ENCODE results near the gene ESR2. TPM values are rescaled to one million over a fixed set of nuclear protein-coding genes. Genes with fewer than 3 reads are reported as not detected.
"Not testable (repeated sequence)": the region's sequence is repeated elsewhere in the genome, so short reads cannot be mapped to it uniquely, and the experiment has no call there.

ESR2 gene
- total and polyA plus RNA-seq, 4 donors, result 0.11 to 3.4 (median 0.37) TPM

DNA sequence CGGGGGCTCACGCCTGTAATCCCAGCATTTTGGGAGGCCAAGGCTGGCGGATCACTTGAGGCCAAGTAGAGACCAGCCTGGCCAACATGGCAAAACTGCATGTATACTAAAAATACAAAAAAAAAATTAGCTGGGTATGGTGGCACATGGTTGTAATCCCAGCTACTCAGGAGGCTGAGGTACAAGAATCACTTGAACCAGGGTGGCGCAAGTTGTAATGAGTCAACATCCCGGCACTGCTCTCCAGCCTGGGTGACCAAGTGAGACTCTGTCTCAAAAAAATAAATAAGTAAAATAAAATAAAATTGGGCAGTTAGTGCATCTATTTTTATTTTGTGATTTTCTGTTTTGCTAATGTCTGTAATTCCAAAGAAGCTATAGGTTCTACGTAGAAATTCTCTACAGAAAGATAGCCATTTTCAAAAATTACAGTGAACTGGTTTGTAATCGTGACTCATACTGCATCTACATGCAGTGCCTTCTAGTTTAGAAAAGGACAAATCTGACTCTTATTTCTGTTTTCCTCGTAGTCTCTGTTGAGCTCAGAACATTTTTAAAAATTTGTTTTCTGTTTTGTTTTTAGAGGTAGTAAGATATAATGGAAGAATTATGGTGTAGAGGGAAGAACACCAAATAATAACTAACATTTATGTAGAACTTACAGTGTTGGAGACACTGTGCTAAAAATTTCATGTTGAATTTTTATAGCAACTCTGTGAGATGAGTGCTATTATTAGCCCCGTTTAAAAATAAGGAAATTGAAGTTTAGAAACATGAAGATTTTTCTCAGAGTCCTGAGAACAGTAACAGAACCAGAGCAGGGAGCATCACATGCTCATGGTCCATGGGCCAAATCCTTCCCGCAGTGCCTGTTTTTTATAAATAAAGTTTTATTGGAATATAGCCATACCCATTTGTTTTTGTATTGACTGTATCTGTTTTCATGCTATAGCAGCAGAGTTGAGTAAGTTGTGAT lies 240.2 kb downstream of the ESR2 start:
- TF ChIP-seq, protein P1, sequence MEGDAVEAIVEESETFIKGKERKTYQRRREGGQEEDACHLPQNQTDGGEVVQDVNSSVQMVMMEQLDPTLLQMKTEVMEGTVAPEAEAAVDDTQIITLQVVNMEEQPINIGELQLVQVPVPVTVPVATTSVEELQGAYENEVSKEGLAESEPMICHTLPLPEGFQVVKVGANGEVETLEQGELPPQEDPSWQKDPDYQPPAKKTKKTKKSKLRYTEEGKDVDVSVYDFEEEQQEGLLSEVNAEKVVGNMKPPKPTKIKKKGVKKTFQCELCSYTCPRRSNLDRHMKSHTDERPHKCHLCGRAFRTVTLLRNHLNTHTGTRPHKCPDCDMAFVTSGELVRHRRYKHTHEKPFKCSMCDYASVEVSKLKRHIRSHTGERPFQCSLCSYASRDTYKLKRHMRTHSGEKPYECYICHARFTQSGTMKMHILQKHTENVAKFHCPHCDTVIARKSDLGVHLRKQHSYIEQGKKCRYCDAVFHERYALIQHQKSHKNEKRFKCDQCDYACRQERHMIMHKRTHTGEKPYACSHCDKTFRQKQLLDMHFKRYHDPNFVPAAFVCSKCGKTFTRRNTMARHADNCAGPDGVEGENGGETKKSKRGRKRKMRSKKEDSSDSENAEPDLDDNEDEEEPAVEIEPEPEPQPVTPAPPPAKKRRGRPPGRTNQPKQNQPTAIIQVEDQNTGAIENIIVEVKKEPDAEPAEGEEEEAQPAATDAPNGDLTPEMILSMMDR (IDR thresholded peaks at IDR 0.05; ENCODE audit: control extremely low read depth, extremely low read depth), result no peak
- no peak overlapping the region for H3K27ac ChIP-seq (ENCODE audit: low read depth in 1 of 2, low read length in 1 of 2)
- H3K9ac ChIP-seq (ENCODE audit: insufficient read depth in 1 of 2, low read length in 2 of 2), result no peak overlapping the region
- H3K27me3 ChIP-seq (ENCODE audit: control insufficient read depth in 3 of 3, insufficient read depth in 3 of 3, low read length in 2 of 3), result no peaks in the 10 kb centered on the region
- H3K36me3 ChIP-seq (ENCODE audit: control insufficient read depth in 4 of 4, insufficient read depth in 4 of 4, low read length in 4 of 4), result peaks cover 4 to 18% (median 15%) of the 10 kb centered on the region in 4 donors
- H3K4me1 ChIP-seq (ENCODE audit: control insufficient read depth in 5 of 5, insufficient read depth in 5 of 5, low read length in 5 of 5), result peaks cover 0 to 1% (median 0%) of the 10 kb centered on the region in 5 donors
- no peak for DNase-seq
- no peak overlapping the region for H3K4me3 ChIP-seq
- WGBS, 2 donors, result 75 to 79% methylated on average over 10 of the region's 10 CpGs
- peaks cover 0 to 1% (median 0%) of the 10 kb centered on the region in 4 donors for H3K9me3 ChIP-seq (ENCODE audit: control insufficient read depth in 4 of 4, insufficient read depth in 3 of 4, low read length in 3 of 4)
- ATAC-seq (ENCODE audit: insufficient read depth, low FRiP score), result no peak

DNA sequence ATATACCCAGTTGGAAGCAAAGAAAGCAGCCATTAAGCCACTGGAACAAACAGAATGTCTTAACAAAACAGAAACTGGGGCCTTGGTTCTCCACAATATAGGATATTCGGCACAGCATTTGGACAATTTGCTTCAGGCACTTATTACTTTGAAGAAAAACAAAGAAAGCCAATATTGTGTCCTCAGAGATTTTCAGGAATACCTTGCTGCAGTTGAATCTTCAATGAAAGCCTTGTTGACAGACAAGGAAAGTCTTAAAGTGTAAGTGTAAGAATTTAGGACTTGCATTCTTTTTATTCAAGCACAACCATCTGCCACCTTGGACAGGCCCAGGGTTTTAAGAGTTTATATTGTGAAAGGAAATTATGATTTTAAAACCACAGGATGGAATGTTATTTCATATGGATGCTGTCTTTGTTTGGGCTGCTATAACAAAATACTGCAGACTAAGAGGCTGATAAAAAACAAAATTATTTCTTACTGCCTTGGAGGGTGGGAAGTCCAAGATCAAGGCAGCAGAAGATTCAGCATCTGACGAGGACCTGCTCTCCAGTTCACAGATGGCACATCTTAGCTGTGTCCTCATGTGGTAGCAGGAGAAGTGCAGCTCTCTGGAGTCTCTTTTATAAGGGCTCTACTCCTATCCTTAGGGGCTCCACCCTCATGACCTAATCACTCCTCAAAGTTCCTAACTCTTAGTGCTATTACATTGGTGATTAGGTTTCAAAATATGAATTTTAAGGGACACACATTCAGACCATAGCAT lies 244.4 kb downstream of the ESR2 start:
- peaks cover 0 to 1% (median 0%) of the 10 kb centered on the region in 4 donors for H3K9me3 ChIP-seq (ENCODE audit: control insufficient read depth in 4 of 4, insufficient read depth in 3 of 4, low read length in 3 of 4)
- H3K4me1 ChIP-seq (ENCODE audit: control insufficient read depth in 5 of 5, insufficient read depth in 5 of 5, low read length in 5 of 5), result peaks cover 0 to 1% (median 0%) of the 10 kb centered on the region in 5 donors
- ATAC-seq (ENCODE audit: insufficient read depth, low FRiP score), result no peak
- H3K36me3 ChIP-seq (ENCODE audit: control insufficient read depth in 4 of 4, insufficient read depth in 4 of 4, low read length in 4 of 4), result peaks cover 6 to 22% (median 15%) of the 10 kb centered on the region in 4 donors
- H3K4me3 ChIP-seq, result no peak overlapping the region
- no peak for DNase-seq
- H3K27ac ChIP-seq (ENCODE audit: low read depth in 1 of 2, low read length in 1 of 2), result no peak overlapping the region
- H3K27me3 ChIP-seq (ENCODE audit: control insufficient read depth in 3 of 3, insufficient read depth in 3 of 3, low read length in 2 of 3), result no peaks in the 10 kb centered on the region
- H3K9ac ChIP-seq (ENCODE audit: insufficient read depth in 1 of 2, low read length in 2 of 2), result no peak overlapping the region
- WGBS, 2 donors, result 90 to 93% methylated on average over 2 of the region's 2 CpGs
- TF ChIP-seq, protein P1 (IDR thresholded peaks at IDR 0.05; ENCODE audit: control extremely low read depth, extremely low read depth), result no peak

DNA sequence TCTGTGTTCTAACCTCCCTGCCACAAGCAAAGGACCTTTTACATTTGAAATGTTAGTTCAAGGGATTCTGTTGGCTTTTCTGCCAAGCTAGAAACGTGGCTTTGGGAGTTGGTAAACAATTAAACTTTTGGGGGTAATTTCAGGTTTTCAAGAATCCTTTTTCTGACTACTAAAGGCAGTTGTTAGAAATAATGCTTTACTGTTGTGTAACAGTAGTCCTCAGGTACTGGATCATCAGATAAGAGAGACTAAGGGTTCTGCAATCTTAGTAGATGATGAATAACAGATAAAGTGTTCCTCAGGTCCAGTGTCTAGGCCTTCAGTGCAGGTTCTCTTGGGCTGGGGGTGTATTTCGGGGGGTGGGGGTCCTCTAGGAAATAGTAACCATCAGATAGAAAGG lies 249.1 kb downstream of the ESR2 start:
- Histone ChIP-seq H3K4me1 (ENCODE audit: control insufficient read depth in 5 of 5, insufficient read depth in 5 of 5, low read length in 5 of 5) (no peaks in the 10 kb centered on the region), H3K36me3 (ENCODE audit: control insufficient read depth in 4 of 4, insufficient read depth in 4 of 4, low read length in 4 of 4) (peaks cover 4 to 9% (median 7%) of the 10 kb centered on the region in 4 donors), H3K27me3 (ENCODE audit: control insufficient read depth in 3 of 3, insufficient read depth in 3 of 3, low read length in 2 of 3) (no peaks in the 10 kb centered on the region), H3K4me3 (no peak overlapping the region), H3K9me3 (ENCODE audit: control insufficient read depth in 4 of 4, insufficient read depth in 3 of 4, low read length in 3 of 4) (peaks cover 0 to 2% (median 0%) of the 10 kb centered on the region in 4 donors), H3K27ac (ENCODE audit: low read depth in 1 of 2, low read length in 1 of 2) (no peak overlapping the region), H3K9ac (ENCODE audit: insufficient read depth in 1 of 2, low read length in 2 of 2) (no peak overlapping the region)
- 76 to 78% methylated on average over 2 of the region's 2 CpGs for WGBS, 2 donors
- TF ChIP-seq, protein P1 (IDR thresholded peaks at IDR 0.05; ENCODE audit: control extremely low read depth, extremely low read depth), result no peak
- DNase-seq (no peak), ATAC-seq (ENCODE audit: insufficient read depth, low FRiP score) (no peak)

DNA sequence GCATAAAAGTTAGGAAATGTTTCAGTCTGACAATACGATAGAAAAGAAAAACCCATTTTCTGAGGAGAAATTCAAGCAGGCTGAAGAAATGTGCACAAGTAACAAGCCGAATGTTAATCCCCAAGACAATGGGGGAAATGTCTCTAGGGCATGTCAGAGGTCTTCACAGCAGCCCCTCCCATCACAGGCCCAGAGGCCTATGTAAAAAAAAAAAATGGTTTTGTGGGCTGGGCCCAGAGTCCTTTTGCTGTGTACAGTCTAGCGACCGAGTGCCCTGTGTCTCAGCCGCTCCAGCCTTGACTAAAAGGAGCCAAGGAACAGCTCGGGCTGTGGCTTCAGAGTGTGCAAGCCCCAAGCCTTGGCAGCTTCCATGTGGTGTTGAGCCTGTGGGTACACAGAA lies 250.9 kb downstream of the ESR2 start:
- not testable (repeated sequence) for H3K9ac ChIP-seq (ENCODE audit: insufficient read depth in 1 of 2, low read length in 2 of 2); H3K4me1 ChIP-seq (ENCODE audit: control insufficient read depth in 5 of 5, insufficient read depth in 5 of 5, low read length in 5 of 5); ATAC-seq (ENCODE audit: insufficient read depth, low FRiP score)

More for the DNA sequence above, 250.9 kb downstream of the ESR2 start:
- not testable (repeated sequence) for H3K27me3 ChIP-seq (ENCODE audit: control insufficient read depth in 3 of 3, insufficient read depth in 3 of 3, low read length in 2 of 3); DNase-seq; H3K27ac ChIP-seq (ENCODE audit: low read depth in 1 of 2, low read length in 1 of 2); H3K9me3 ChIP-seq (ENCODE audit: control insufficient read depth in 4 of 4, insufficient read depth in 3 of 4, low read length in 3 of 4); H3K4me3 ChIP-seq
- peaks cover 0 to 11% (median 5%) of the 10 kb centered on the region in 4 donors for H3K36me3 ChIP-seq (ENCODE audit: control insufficient read depth in 4 of 4, insufficient read depth in 4 of 4, low read length in 4 of 4)
- WGBS, 2 donors, result 97 to 98% methylated on average over 6 of the region's 6 CpGs

Measured in lung (tissue), 12 donors.